Astrocyte (in vitro differentiated cells and primary cell): ENCODE results near the gene CINP. TPM values are rescaled to one million over a fixed set of nuclear protein-coding genes. Genes with fewer than 3 reads are reported as not detected.

Experiments
- DNase-seq: peaks from one replicate; pipeline ENCODE4 v3.0.0-alpha.2; 2010; ENCODE audit warnings: low read depth
- FAIRE-seq: peaks from 2 replicates; lab custom pipeline; 2011; peaks lifted over from hg19 to GRCh38; lab: Jason Lieb, UNC
- H2AFZ ChIP-seq: 2 replicates; pipeline ENCODE4 v1.6.0; 2012; ENCODE audit warnings: low read depth, low read length, inconsistent platforms
- H3K27ac ChIP-seq: 2 replicates; pipeline ENCODE4 v1.5.1; 2011; ENCODE audit warnings: low read depth, low read length, inconsistent platforms
- H3K27me3 ChIP-seq: 2 replicates; pipeline ENCODE4 v1.6.0; 2011; ENCODE audit warnings: low read length, inconsistent platforms; ENCODE audit not compliant: insufficient read depth
- H3K36me3 ChIP-seq: 2 replicates; pipeline ENCODE4 v1.5.1; 2011; ENCODE audit warnings: low read length, inconsistent platforms; ENCODE audit not compliant: insufficient read depth
- H3K4me1 ChIP-seq: 2 replicates; pipeline ENCODE4 v1.5.1; 2011; ENCODE audit warnings: low read length, inconsistent platforms; ENCODE audit not compliant: insufficient read depth
- H3K4me2 ChIP-seq: 2 replicates; pipeline ENCODE4 v1.6.0; 2012; ENCODE audit warnings: low read length, inconsistent platforms
- H3K4me3 ChIP-seq: 2 replicates; pipeline ENCODE4 v1.5.1; 2011; ENCODE audit warnings: low read depth, mild to moderate bottlenecking, low read length, inconsistent platforms; ENCODE audit not compliant: insufficient read depth
- H3K79me2 ChIP-seq: 2 replicates; pipeline ENCODE4 v1.6.0; 2012; ENCODE audit warnings: mild to moderate bottlenecking, low read length, inconsistent platforms; ENCODE audit not compliant: insufficient read depth
- H3K9ac ChIP-seq: 2 replicates; pipeline ENCODE4 v1.6.0; 2012; ENCODE audit warnings: mild to moderate bottlenecking, low read length, inconsistent platforms
- H3K9me3 ChIP-seq: 2 replicates; pipeline ENCODE4 v1.5.1; 2012; ENCODE audit warnings: low read depth, mild to moderate bottlenecking, low read length, inconsistent platforms; ENCODE audit not compliant: insufficient read depth
- H4K20me1 ChIP-seq: 2 replicates; pipeline ENCODE4 v1.6.0; 2012; ENCODE audit warnings: low read length, inconsistent platforms; ENCODE audit not compliant: insufficient read depth
- H3K27ac Mint-ChIP-seq: one replicate; pipeline ENCODE4 v1.8.0; 2021; ENCODE audit warnings: mild to moderate bottlenecking, mixed read lengths; ENCODE audit not compliant: unreplicated experiment
- H3K27me3 Mint-ChIP-seq: one replicate; pipeline ENCODE4 v1.8.0; 2021; ENCODE audit warnings: low read depth, mixed read lengths; ENCODE audit not compliant: unreplicated experiment
- H3K36me3 Mint-ChIP-seq: one replicate; pipeline ENCODE4 v1.8.0; 2021; ENCODE audit warnings: low read depth, mixed read lengths; ENCODE audit not compliant: unreplicated experiment
- H3K4me1 Mint-ChIP-seq: one replicate; pipeline ENCODE4 v1.8.0; 2021; ENCODE audit warnings: low read depth, mixed read lengths; ENCODE audit not compliant: unreplicated experiment
- H3K4me3 Mint-ChIP-seq: one replicate; pipeline ENCODE4 v1.8.0; 2021; ENCODE audit warnings: mild to moderate bottlenecking, moderate library complexity, mixed read lengths; ENCODE audit not compliant: unreplicated experiment
- H3K9me3 Mint-ChIP-seq: one replicate; pipeline ENCODE4 v1.8.0; 2021; ENCODE audit warnings: mild to moderate bottlenecking, mixed read lengths; ENCODE audit not compliant: unreplicated experiment
- EZH2 ChIP-seq: IDR thresholded peaks from 2 replicates; pipeline ENCODE4 v1.6.1; 2012; ENCODE audit warnings: mild to moderate bottlenecking, low read length, inconsistent platforms; ENCODE audit not compliant: insufficient read depth
- total RNA-seq: library from RNA; stranded (reverse); gene quantifications from 2 replicates; pipeline ENCODE4 v1.2.1, GENCODE V29; 2021
- TF ChIP-seq, protein P1 (sequence below): IDR thresholded peaks from 2 replicates; pipeline ENCODE4 v1.5.1; 2011; ENCODE audit warnings: low read depth, mild to moderate bottlenecking, inconsistent platforms, low read length, moderate library complexity; ENCODE audit not compliant: insufficient read depth

CINP gene
- total RNA-seq, 1 donor from 2014 or later, result 34.9 TPM

DNA sequence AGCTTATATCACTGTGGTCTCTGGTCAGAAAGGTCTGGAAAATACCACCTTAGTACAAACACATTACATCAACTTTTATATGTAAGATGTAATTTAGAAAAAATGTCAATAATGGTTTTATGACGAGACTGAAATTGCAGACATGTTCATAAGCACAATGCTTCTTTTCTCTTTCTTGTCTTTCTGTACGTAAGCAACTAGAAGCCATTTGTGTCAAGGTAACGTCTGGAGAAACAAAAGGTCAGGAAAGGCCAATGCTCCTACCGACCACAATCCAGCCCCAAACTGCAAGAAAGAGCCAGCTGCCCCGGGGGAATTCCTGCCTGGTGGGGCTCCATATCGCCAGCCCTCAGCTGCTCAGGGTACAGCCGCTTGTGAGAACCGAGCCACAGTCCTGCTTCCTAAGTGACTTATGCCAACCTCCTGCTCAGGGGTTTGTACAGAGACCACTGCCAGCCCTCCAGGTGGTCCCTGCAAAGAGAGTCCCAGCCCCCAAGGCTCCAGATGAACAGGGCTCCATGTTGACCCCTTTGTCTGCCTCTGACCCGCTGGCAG, 36.8 kb downstream of the CINP start:
- DNase-seq (no peak), FAIRE-seq (no peak)
- no peaks in the 10 kb centered on the region for H3K4me1 Mint-ChIP-seq
- peaks cover 5% of the 10 kb centered on the region for H3K36me3 Mint-ChIP-seq
- H3K9me3 Mint-ChIP-seq, result no peaks in the 10 kb centered on the region
- H3K27me3 Mint-ChIP-seq, result no peaks in the 10 kb centered on the region
- Histone ChIP-seq H3K4me1 (peaks cover under 1% of the 10 kb centered on the region), H3K79me2 (peaks cover 4% of the 10 kb centered on the region), H3K36me3 (peaks cover 4% of the 10 kb centered on the region), H3K27me3 (no peaks in the 10 kb centered on the region), H4K20me1 (no peaks in the 10 kb centered on the region), H3K27ac (no peak overlapping the region), H3K4me2 (no peak overlapping the region), H2AFZ (no peak overlapping the region), H3K4me3 (no peak overlapping the region), H3K9ac (no peak overlapping the region), H3K9me3 (no peaks in the 10 kb centered on the region)
- no peak overlapping the region for H3K4me3 Mint-ChIP-seq
- no peak overlapping the region for H3K27ac Mint-ChIP-seq
- TF ChIP-seq, protein P1, sequence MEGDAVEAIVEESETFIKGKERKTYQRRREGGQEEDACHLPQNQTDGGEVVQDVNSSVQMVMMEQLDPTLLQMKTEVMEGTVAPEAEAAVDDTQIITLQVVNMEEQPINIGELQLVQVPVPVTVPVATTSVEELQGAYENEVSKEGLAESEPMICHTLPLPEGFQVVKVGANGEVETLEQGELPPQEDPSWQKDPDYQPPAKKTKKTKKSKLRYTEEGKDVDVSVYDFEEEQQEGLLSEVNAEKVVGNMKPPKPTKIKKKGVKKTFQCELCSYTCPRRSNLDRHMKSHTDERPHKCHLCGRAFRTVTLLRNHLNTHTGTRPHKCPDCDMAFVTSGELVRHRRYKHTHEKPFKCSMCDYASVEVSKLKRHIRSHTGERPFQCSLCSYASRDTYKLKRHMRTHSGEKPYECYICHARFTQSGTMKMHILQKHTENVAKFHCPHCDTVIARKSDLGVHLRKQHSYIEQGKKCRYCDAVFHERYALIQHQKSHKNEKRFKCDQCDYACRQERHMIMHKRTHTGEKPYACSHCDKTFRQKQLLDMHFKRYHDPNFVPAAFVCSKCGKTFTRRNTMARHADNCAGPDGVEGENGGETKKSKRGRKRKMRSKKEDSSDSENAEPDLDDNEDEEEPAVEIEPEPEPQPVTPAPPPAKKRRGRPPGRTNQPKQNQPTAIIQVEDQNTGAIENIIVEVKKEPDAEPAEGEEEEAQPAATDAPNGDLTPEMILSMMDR, result no peak
- no peak for TF ChIP-seq EZH2

DNA sequence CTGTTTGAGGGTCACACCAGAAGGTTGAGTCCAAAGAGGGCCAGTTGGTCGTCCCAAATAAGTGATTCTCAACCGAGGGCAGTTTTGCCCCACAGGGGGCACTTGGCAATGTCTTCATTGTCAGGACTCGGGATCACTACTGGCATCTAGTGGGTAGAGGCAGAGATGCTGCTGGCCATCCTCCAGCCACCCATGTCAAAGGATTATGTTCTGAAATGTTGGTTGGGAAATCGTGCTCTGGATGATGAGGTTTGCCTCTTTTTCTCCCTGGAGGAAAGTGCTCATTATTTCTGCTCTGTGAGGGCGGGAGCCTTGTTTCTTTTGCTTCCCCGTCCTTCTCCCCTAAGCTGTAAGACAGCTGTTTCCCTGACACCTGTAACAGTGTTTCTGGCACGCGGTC, 39.6 kb downstream of the CINP start:
- H3K27me3 ChIP-seq, result no peaks in the 10 kb centered on the region
- TF ChIP-seq, protein P1, result peak; percentile 75
- no peak for TF ChIP-seq EZH2
- peaks cover 5% of the 10 kb centered on the region for H3K36me3 Mint-ChIP-seq
- no peak overlapping the region for H3K4me3 Mint-ChIP-seq
- H3K79me2 ChIP-seq, result peaks cover 16% of the 10 kb centered on the region
- H3K9me3 Mint-ChIP-seq, result no peaks in the 10 kb centered on the region
- no peak overlapping the region for H2AFZ ChIP-seq
- H3K36me3 ChIP-seq, result peaks cover 4% of the 10 kb centered on the region
- no peak overlapping the region for H3K4me2 ChIP-seq
- no peak overlapping the region for H3K9ac ChIP-seq
- H3K27me3 Mint-ChIP-seq, result no peaks in the 10 kb centered on the region
- DNase-seq (peak; percentile 52), FAIRE-seq (peak; percentile 73)
- H3K4me1 ChIP-seq, result peaks cover 14% of the 10 kb centered on the region
- no peak overlapping the region for H3K27ac ChIP-seq
- H3K9me3 ChIP-seq, result no peaks in the 10 kb centered on the region
- H3K27ac Mint-ChIP-seq, result no peak overlapping the region
- peaks cover 4% of the 10 kb centered on the region for H3K4me1 Mint-ChIP-seq
- no peaks in the 10 kb centered on the region for H4K20me1 ChIP-seq
- H3K4me3 ChIP-seq, result no peak overlapping the region
